A673 (cell line): Measurements from ENCODE around the gene DOCK1. TPM values are rescaled to one million over a fixed set of nuclear protein-coding genes. Genes with fewer than 3 reads are reported as not detected.

ENCODE experiments used
- BruUV-seq: library from RNA; stranded (reverse); fragments of 400-500 nt; replicated peaks from 2 replicates; lab custom pipeline; 2021; lab: Mats Ljungman, UMichigan
- CTCF ChIA-PET: fragments of 300-600 bp; sonication (Branson Sonifier 250); formaldehyde crosslinking; loops from one replicate; lab custom pipeline; 2022; ENCODE audit warnings: antibody characterized with exemption; lab: Charles Lee
- POLR2A ChIA-PET: fragments of 300-600 bp; sonication (Branson Sonifier 250); formaldehyde crosslinking; loops from one replicate; lab custom pipeline; 2022; ENCODE audit warnings: antibody characterized with exemption; ENCODE audit not compliant: low non-redundant PET; lab: Charles Lee
- DNase-seq: peaks from one replicate; pipeline ENCODE4 v3.0.0-alpha.2; 2015; ENCODE audit warnings: low spot score
- H3K27ac ChIP-seq: fragments of 200-600 bp; sonication (generic); 2 replicates; pipeline ENCODE4 v1.5.1; 2016; ENCODE audit warnings: mixed run types, low read depth, mild to moderate bottlenecking, mixed read lengths, antibody characterized with exemption, low read length; ENCODE audit not compliant: poor library complexity, severe bottlenecking
- H3K27me3 ChIP-seq: fragments of 200-600 bp; sonication (generic); replicated peaks from 2 replicates; pipeline ENCODE4 v1.6.1; 2017; ENCODE audit warnings: mixed run types, low read depth, mild to moderate bottlenecking, mixed read lengths, antibody characterized with exemption, low read length; ENCODE audit not compliant: insufficient read depth, poor library complexity
- H3K36me3 ChIP-seq: fragments of 200-600 bp; sonication (generic); 2 replicates; pipeline ENCODE4 v1.6.1; 2016; ENCODE audit warnings: mixed run types, mild to moderate bottlenecking, mixed read lengths, antibody characterized with exemption, low read length; ENCODE audit not compliant: insufficient read depth, poor library complexity, severe bottlenecking
- H3K4me1 ChIP-seq: fragments of 200-600 bp; sonication (generic); 2 replicates; pipeline ENCODE4 v1.6.1; 2017; ENCODE audit warnings: mixed run types, mild to moderate bottlenecking, mixed read lengths, antibody characterized with exemption, low read length; ENCODE audit not compliant: insufficient read depth, poor library complexity, severe bottlenecking
- H3K4me3 ChIP-seq: fragments of 200-600 bp; sonication (generic); 2 replicates; pipeline ENCODE4 v1.5.1; 2016; ENCODE audit warnings: low read depth, mixed run types, mild to moderate bottlenecking, mixed read lengths, low read length; ENCODE audit not compliant: poor library complexity, severe bottlenecking
- H3K9me3 ChIP-seq: fragments of 200-600 bp; sonication (generic); 2 replicates; pipeline ENCODE4 v1.6.1; 2016; ENCODE audit warnings: mixed run types, low read depth, mild to moderate bottlenecking, mixed read lengths, antibody characterized with exemption, low read length; ENCODE audit not compliant: poor library complexity, severe bottlenecking
- CTCF ChIP-seq: fragments of 300-800, 200-600 bp; sonication (generic); conservative IDR thresholded peaks from 2 replicates; pipeline ENCODE4 v1.5.1; 2017; ENCODE audit warnings: low read depth, mild to moderate bottlenecking, antibody characterized with exemption, low read length, moderate library complexity, mixed read lengths
- EZH2 ChIP-seq: fragments of 200-600 bp; sonication (generic); IDR thresholded peaks from 2 replicates; pipeline ENCODE4 v1.6.1; 2017; ENCODE audit warnings: borderline replicate concordance, low read depth, mild to moderate bottlenecking, mixed read lengths, antibody characterized with exemption, low read length; ENCODE audit not compliant: poor library complexity, severe bottlenecking
- intact Hi-C: fragments of 100-400 bp; cut with micrococcal nuclease; formaldehyde crosslinking; loops from one replicate; pipeline ENCODE4 v1.10.0; 2022; ENCODE audit not compliant: unreplicated experiment
- total RNA-seq: library from RNA; stranded (reverse); gene quantifications from 2 replicates; pipeline ENCODE4 v1.2.3, GENCODE V29; 2021

The DOCK1 gene
- total RNA-seq, 1 experiment from 2014 or later, result 30.7 TPM

DNA sequence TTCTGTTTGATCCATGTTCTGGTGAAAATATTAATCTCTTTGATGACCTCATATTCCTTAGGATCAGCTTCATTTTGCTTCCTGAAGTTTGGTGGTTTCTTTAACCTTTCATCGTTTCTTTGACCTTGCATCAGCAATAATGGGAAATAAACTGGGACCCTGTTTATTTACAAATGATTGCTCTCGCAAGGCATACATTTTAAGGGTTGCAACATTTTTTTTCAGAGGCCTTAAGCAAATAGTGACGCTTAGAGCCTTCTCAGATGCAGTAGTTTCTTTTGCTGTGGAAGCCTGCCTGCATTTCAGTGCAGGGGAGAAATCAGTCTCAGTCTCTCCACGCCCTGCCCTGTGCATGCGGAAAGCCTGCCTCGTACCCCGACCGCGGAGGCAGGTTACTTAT, 504.8 kb downstream of the DOCK1 start:
- CTCF ChIA-PET, result no interaction called here
- no peak overlapping the region for H3K27ac ChIP-seq
- H3K4me3 ChIP-seq, result no peak overlapping the region
- no peak for TF ChIP-seq CTCF
- TF ChIP-seq EZH2, result no peak
- no TSS peak for BruUV-seq
- H3K9me3 ChIP-seq, result no peaks in the 10 kb centered on the region
- no peaks in the 10 kb centered on the region for H3K36me3 ChIP-seq
- DNase-seq, result no peak
- H3K27me3 ChIP-seq, result no peaks in the 10 kb centered on the region
- no peaks in the 10 kb centered on the region for H3K4me1 ChIP-seq
- POLR2A ChIA-PET, result no interaction called here
- intact Hi-C loops, result no loop called here

- Histone ChIP-seq H3K36me3 (no peaks in the 10 kb centered on the region), H3K27me3 (no peaks in the 10 kb centered on the region), H3K9me3 (no peaks in the 10 kb centered on the region), H3K27ac (no peak overlapping the region), H3K4me3 (no peak overlapping the region), H3K4me1 (no peaks in the 10 kb centered on the region)
- ChIA-PET POLR2A (no interaction called here), CTCF (no interaction called here)
- TF ChIP-seq CTCF (no peak), EZH2 (no peak)
- DNase-seq, result no peak
- intact Hi-C loops, result no loop called here
- BruUV-seq, result no TSS peak
These were observed 505.8 kb downstream of the DOCK1 start for GRCh38 chr10:127411062-127411461.

- H3K4me1 ChIP-seq, result no peaks in the 10 kb centered on the region
- no peak for DNase-seq
- H3K9me3 ChIP-seq, result no peaks in the 10 kb centered on the region
- no TSS peak for BruUV-seq
- intact Hi-C loops, result no loop called here
- H3K4me3 ChIP-seq, result no peak overlapping the region
- no peak overlapping the region for H3K27ac ChIP-seq
- no peaks in the 10 kb centered on the region for H3K36me3 ChIP-seq
- ChIA-PET POLR2A (no interaction called here), CTCF (no interaction called here)
- H3K27me3 ChIP-seq, result no peaks in the 10 kb centered on the region
- no peak for TF ChIP-seq EZH2
These were observed 508.1 kb downstream of the DOCK1 start for GRCh38 chr10:127413326-127413725.

GRCh38 chr10:127414024-127414423, 508.8 kb downstream of the DOCK1 start:
- no peaks in the 10 kb centered on the region for H3K9me3 ChIP-seq
- no TSS peak for BruUV-seq
- intact Hi-C loops, result no loop called here
- H3K27me3 ChIP-seq, result no peaks in the 10 kb centered on the region
- TF ChIP-seq EZH2 (no peak), CTCF (no peak)
- POLR2A ChIA-PET, result no interaction called here
- no peak overlapping the region for H3K4me3 ChIP-seq
- H3K36me3 ChIP-seq, result no peaks in the 10 kb centered on the region
- DNase-seq, result no peak
- H3K4me1 ChIP-seq, result no peaks in the 10 kb centered on the region
- H3K27ac ChIP-seq, result no peak overlapping the region
- CTCF ChIA-PET, result no interaction called here
